Loucy (cell line): Measurements from ENCODE around the gene ZNF280D.

Experiments
- H2AFZ ChIP-seq: fragments of 200-600 bp; sonication (generic); 2 replicates; pipeline ENCODE4 v1.6.0; 2016; ENCODE audit warnings: antibody characterized with exemption, mild to moderate bottlenecking, low read length, moderate library complexity
- H3F3A ChIP-seq: fragments of 200-600 bp; 2 replicates; pipeline ENCODE4 v1.6.0; 2016; ENCODE audit warnings: antibody characterized with exemption, low read depth, mild to moderate bottlenecking
- H3K27me3 ChIP-seq: fragments of 200-600 bp; sonication (generic); 2 replicates; pipeline ENCODE4 v1.6.1; 2014; ENCODE audit warnings: low read length, mild to moderate bottlenecking; ENCODE audit not compliant: insufficient read depth, poor library complexity, severe bottlenecking
- H3K36me3 ChIP-seq: fragments of 200-600 bp; sonication (generic); 2 replicates; pipeline ENCODE4 v1.6.1; 2016; ENCODE audit warnings: low read length; ENCODE audit not compliant: insufficient read depth
- H3K4me1 ChIP-seq: fragments of 200-600 bp; sonication (generic); 2 replicates; pipeline ENCODE4 v1.5.1; 2014; ENCODE audit warnings: low read length, mild to moderate bottlenecking; ENCODE audit not compliant: insufficient read depth, poor library complexity, severe bottlenecking
- H3K4me2 ChIP-seq: fragments of 200-600 bp; sonication (generic); 2 replicates; pipeline ENCODE4 v1.6.0; 2014; ENCODE audit warnings: antibody characterized with exemption, low read length, low read depth, mild to moderate bottlenecking; ENCODE audit not compliant: poor library complexity, severe bottlenecking
- H3K4me3 ChIP-seq: fragments of 200-600 bp; sonication (generic); 2 replicates; pipeline ENCODE4 v1.5.1; 2014; ENCODE audit warnings: low read length, mild to moderate bottlenecking, mixed read lengths; ENCODE audit not compliant: poor library complexity, severe bottlenecking
- H3K79me2 ChIP-seq: fragments of 200-600 bp; sonication (generic); 2 replicates; pipeline ENCODE4 v1.6.1; 2014; ENCODE audit warnings: low read length; ENCODE audit not compliant: insufficient read depth
- H3K9ac ChIP-seq: fragments of 200-600 bp; sonication (generic); 2 replicates; pipeline ENCODE4 v1.6.0; 2014; ENCODE audit warnings: mild to moderate bottlenecking, low read depth, low read length, moderate library complexity; ENCODE audit not compliant: poor library complexity, severe bottlenecking
- H3K9me2 ChIP-seq: fragments of 200-600 bp; sonication (generic); replicated peaks from 2 replicates; pipeline ENCODE4 v1.6.1; 2016; ENCODE audit warnings: low read depth, low read length, mixed read lengths
- H3K9me3 ChIP-seq: fragments of 200-600 bp; sonication (generic); 2 replicates; pipeline ENCODE4 v1.6.1; 2014; ENCODE audit warnings: mild to moderate bottlenecking, antibody characterized with exemption, low read length, low read depth; ENCODE audit not compliant: insufficient read depth
- H4K20me1 ChIP-seq: fragments of 200-600 bp; sonication (generic); 2 replicates; pipeline ENCODE4 v1.6.0; 2014; ENCODE audit warnings: antibody characterized with exemption, low read length, mild to moderate bottlenecking; ENCODE audit not compliant: insufficient read depth, poor library complexity, severe bottlenecking
- EZH2phosphoT487 ChIP-seq: fragments of 200-600 bp; IDR thresholded peaks from 2 replicates; pipeline ENCODE4 v1.6.1; 2018; ENCODE audit warnings: antibody characterized with exemption, mild to moderate bottlenecking, moderate library complexity, borderline replicate concordance
- TF ChIP-seq, protein P1 (sequence below): fragments of 200-600 bp; sonication (generic); conservative IDR thresholded peaks from 2 replicates; pipeline ENCODE4 v1.5.1; 2014; ENCODE audit warnings: mild to moderate bottlenecking, antibody characterized with exemption, low read length

ZNF280D gene

DNA sequence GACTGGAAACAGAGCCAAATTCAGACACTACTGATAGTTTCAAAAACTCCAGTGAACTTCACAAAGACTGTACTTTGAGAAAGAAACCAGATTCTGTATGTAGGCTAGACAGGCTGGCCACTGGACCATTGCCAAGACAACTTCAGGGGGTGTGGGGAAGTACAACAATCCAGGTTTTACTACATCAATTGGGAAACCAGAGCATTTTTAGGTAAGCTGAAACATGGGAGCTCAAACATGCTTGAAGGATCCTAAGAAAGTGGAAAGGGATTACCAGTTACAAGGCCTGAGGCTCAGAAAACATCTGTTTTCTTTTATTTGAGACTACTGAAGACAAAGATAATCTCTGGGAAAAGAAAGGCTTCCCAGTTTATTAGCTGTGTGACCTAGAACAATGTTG lies 26.9 kb upstream of the ZNF280D start:
- Histone ChIP-seq H3K4me1 (peaks cover 18% of the 10 kb centered on the region), H3K9me2 (no peaks in the 10 kb centered on the region), H4K20me1 (no peaks in the 10 kb centered on the region), H3K36me3 (no peaks in the 10 kb centered on the region), H3K27me3 (no peaks in the 10 kb centered on the region), H3K9ac (no peak overlapping the region), H3K4me2 (no peak overlapping the region), H3F3A (no peaks in the 10 kb centered on the region), H3K79me2 (no peaks in the 10 kb centered on the region), H3K9me3 (no peaks in the 10 kb centered on the region), H2AFZ (0 out of 2 replicates have a peak overlapping the region, but pooled peaks have one; percentile 8), H3K4me3 (no peak overlapping the region)
- TF ChIP-seq, protein P1, sequence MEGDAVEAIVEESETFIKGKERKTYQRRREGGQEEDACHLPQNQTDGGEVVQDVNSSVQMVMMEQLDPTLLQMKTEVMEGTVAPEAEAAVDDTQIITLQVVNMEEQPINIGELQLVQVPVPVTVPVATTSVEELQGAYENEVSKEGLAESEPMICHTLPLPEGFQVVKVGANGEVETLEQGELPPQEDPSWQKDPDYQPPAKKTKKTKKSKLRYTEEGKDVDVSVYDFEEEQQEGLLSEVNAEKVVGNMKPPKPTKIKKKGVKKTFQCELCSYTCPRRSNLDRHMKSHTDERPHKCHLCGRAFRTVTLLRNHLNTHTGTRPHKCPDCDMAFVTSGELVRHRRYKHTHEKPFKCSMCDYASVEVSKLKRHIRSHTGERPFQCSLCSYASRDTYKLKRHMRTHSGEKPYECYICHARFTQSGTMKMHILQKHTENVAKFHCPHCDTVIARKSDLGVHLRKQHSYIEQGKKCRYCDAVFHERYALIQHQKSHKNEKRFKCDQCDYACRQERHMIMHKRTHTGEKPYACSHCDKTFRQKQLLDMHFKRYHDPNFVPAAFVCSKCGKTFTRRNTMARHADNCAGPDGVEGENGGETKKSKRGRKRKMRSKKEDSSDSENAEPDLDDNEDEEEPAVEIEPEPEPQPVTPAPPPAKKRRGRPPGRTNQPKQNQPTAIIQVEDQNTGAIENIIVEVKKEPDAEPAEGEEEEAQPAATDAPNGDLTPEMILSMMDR = no peak
- TF ChIP-seq EZH2phosphoT487 = no peak

DNA sequence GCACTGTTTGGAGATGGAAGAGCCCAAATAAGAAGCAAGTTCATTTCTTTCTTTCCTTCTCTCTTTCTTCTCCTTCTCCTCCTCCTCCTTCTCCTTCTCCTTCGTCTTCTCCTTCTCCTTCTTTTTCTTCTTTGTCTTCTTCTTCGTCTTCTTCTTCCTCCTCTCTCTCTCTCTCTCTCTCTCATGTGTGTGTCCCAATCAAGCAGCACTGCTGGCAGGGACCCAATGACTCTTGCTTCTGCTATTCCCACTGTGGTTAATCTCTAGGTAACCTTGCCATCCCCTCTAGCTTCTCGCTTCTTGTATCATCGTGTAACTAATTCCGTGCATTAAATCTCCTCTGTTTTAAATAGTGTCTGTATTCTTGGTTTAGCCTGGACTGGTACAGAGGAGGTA lies 26.1 kb upstream of the ZNF280D start:
- no peaks in the 10 kb centered on the region for H3K27me3 ChIP-seq
- no peaks in the 10 kb centered on the region for H3K36me3 ChIP-seq
- no peak overlapping the region for H3K4me2 ChIP-seq
- no peaks in the 10 kb centered on the region for H3K9me3 ChIP-seq
- H4K20me1 ChIP-seq = no peaks in the 10 kb centered on the region
- no peaks in the 10 kb centered on the region for H3K9me2 ChIP-seq
- no peak overlapping the region for H3K4me3 ChIP-seq
- no peak overlapping the region for H2AFZ ChIP-seq
- peaks cover 11% of the 10 kb centered on the region for H3K4me1 ChIP-seq
- H3K79me2 ChIP-seq = no peaks in the 10 kb centered on the region
- H3F3A ChIP-seq = no peaks in the 10 kb centered on the region
- no peak for TF ChIP-seq EZH2phosphoT487
- TF ChIP-seq, protein P1 = no peak
- no peak overlapping the region for H3K9ac ChIP-seq

DNA sequence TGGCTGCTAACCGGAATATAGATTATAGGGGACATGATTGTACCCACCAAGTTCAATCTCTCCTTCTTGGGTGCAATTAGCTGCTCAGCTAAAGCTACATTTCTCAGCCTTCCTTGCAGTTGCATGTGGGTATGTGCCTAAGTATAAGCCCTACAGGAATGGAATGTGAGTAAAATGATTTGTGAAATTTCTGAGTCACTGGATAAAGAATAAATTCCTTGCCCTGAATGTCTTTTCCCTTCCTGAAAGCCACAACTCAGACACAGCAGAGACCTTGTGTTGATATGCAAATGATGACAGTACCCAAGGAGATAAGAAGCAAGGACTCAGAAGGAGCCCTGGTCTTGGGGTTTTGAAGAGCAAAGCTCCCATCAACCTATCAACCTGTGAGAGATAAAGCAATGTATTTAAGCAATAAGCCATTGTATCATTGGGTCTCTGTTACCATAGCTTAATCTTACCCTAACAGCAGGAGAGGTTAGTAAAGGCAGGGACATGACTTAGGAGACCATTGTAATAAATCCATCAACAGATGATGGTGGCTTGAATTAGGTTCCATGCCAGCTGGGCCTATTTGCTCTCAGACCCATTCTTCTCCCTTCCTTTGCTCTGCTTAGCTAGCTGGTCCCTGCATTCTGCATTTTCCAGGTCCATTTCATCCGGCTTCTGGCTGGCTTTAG lies 25.6 kb upstream of the ZNF280D start:
- Histone ChIP-seq H3K9ac (no peak overlapping the region), H3K9me2 (no peaks in the 10 kb centered on the region), H3K79me2 (no peaks in the 10 kb centered on the region), H3K9me3 (no peaks in the 10 kb centered on the region), H3K27me3 (no peaks in the 10 kb centered on the region), H2AFZ (no peak overlapping the region), H4K20me1 (no peaks in the 10 kb centered on the region), H3K36me3 (no peaks in the 10 kb centered on the region), H3K4me2 (no peak overlapping the region), H3F3A (no peaks in the 10 kb centered on the region), H3K4me3 (no peak overlapping the region), H3K4me1 (peaks cover 5% of the 10 kb centered on the region)
- no peak for TF ChIP-seq EZH2phosphoT487
- TF ChIP-seq, protein P1 = no peak
